Measurements from ENCODE around the gene XIRP1. TPM values are rescaled to one million over a fixed set of nuclear protein-coding genes. Genes with fewer than 3 reads are reported as not detected.

XIRP1 gene
- total RNA-seq, 2 donors from 2014 or later: not detected

- TF ChIP-seq POLR2A (IDR thresholded peaks at IDR 0.05) (no peak), CTCF (IDR thresholded peaks at IDR 0.05) (no peak)
- ATAC-seq: no peak
- H3K36me3 ChIP-seq (replicated peaks in 1 of 2; ENCODE audit: insufficient read depth in 1 of 2, low read depth in 2 of 2): peaks cover 20 to 21% of the 10 kb centered on the region in 2 donors
- H3K27ac ChIP-seq: peak overlapping the region in 1 of 4 donors; percentile 100
- H3K4me3 ChIP-seq: no peak overlapping the region
- intact Hi-C loops (cut with DNase I): loop anchor here (5.0 kb wide), 1 partner anchor 42 kb away; no protein-coding TSS in a partner anchor
- DNase-seq: no peak
- no peaks in the 10 kb centered on the region for H3K9me3 ChIP-seq
- no peaks in the 10 kb centered on the region for H3K27me3 ChIP-seq
- H3K4me1 ChIP-seq: peaks cover 90% of the 10 kb centered on the region
- 92 to 95% methylated on average over 23 of the region's 23 CpGs for WGBS, 2 donors
Observed at GRCh38 chr3:39144748-39145380, 47.5 kb downstream of the XIRP1 start.

- TF ChIP-seq CTCF (IDR thresholded peaks at IDR 0.05): no peak
- TF ChIP-seq POLR2A (IDR thresholded peaks at IDR 0.05): no peak
- WGBS, 2 donors: 60 to 76% methylated on average over 9 to 15 of the region's 20 CpGs
- peak in 1 of 4 donors; percentile 20 for DNase-seq
Observed at GRCh38 chr3:39144095-39144747, 48.2 kb downstream of the XIRP1 start.

GRCh38 chr3:39143051-39143885, 49.1 kb downstream of the XIRP1 start:
- peak overlapping the region; percentile 93 to 97 (median 95) for H3K27ac ChIP-seq
- 62 to 78% methylated on average over 10 to 14 of the region's 14 CpGs for WGBS, 2 donors
- no peak for TF ChIP-seq POLR2A (IDR thresholded peaks at IDR 0.05)
- no peak for TF ChIP-seq CTCF (IDR thresholded peaks at IDR 0.05)
- H3K27me3 ChIP-seq: no peaks in the 10 kb centered on the region
- ATAC-seq (no peak), DNase-seq (peak in 1 of 4 donors; percentile 8)
- intact Hi-C loops (cut with DNase I): no loop called here
- H3K36me3 ChIP-seq (replicated peaks in 1 of 2; ENCODE audit: insufficient read depth in 1 of 2, low read depth in 2 of 2): peaks cover 20 to 21% of the 10 kb centered on the region in 2 donors
- no peak overlapping the region for H3K4me3 ChIP-seq
- peaks cover 79% of the 10 kb centered on the region for H3K4me1 ChIP-seq
- H3K9me3 ChIP-seq: no peaks in the 10 kb centered on the region

More at GRCh38 chr3:39144095-39144747, 48.2 kb downstream of the XIRP1 start:
- Histone ChIP-seq H3K36me3 (replicated peaks in 1 of 2; ENCODE audit: insufficient read depth in 1 of 2, low read depth in 2 of 2) (peaks cover 20 to 21% of the 10 kb centered on the region in 2 donors), H3K27me3 (no peaks in the 10 kb centered on the region), H3K9me3 (no peaks in the 10 kb centered on the region), H3K27ac (peak overlapping the region in 2 of 4 donors; percentile 93 to 94), H3K4me1 (peaks cover 88% of the 10 kb centered on the region), H3K4me3 (no peak overlapping the region)
- intact Hi-C loops (cut with DNase I): no loop called here
- no peak for ATAC-seq

GRCh38 chr3:39142067-39142466, 50.3 kb downstream of the XIRP1 start:
- ATAC-seq (peak; percentile 43), DNase-seq (peak in 3 of 4 donors; percentile 66 to 72 (median 67))
- Histone ChIP-seq H3K4me1 (peaks cover 67% of the 10 kb centered on the region), H3K27me3 (no peaks in the 10 kb centered on the region), H3K4me3 (no peak overlapping the region), H3K27ac (peak overlapping the region; percentile 93 to 97 (median 95)), H3K9me3 (no peaks in the 10 kb centered on the region), H3K36me3 (replicated peaks in 1 of 2; ENCODE audit: insufficient read depth in 1 of 2, low read depth in 2 of 2) (peaks cover 20 to 21% of the 10 kb centered on the region in 2 donors)
- TF ChIP-seq CTCF (IDR thresholded peaks at IDR 0.05) (no peak), POLR2A (IDR thresholded peaks at IDR 0.05) (peak in 2 of 3 donors; percentile 29 to 53)
- 12 to 27% methylated on average over 5 of the region's 5 CpGs for WGBS, 2 donors
- intact Hi-C loops (cut with DNase I): no loop called here
